ENCODE measurements around the gene ADRB1.
A peak's percentile ranks its signal among the peaks of the same experiment; 100 is the strongest.

Gene ADRB1

GRCh38 chr10:114044247-114045135 is 825 bp downstream of the ADRB1 start:
- Mint-ChIP-seq H3K4me1 (peaks cover 4% of the 10 kb centered on the region), H3K27ac (no peak overlapping the region), H3K27me3 (ENCODE audit: low read depth) (peaks cover 96% of the 10 kb centered on the region), H3K9me3 (peaks cover 4% of the 10 kb centered on the region), H3K36me3 (ENCODE audit: low read depth) (no peaks in the 10 kb centered on the region), H3K4me3 (peak overlapping the region; percentile 78 to 82 (median 81))
- TF ChIP-seq CTCF (IDR thresholded peaks at IDR 0.05; ENCODE audit: unreplicated experiment in 3 of 3) = no peak

- Mint-ChIP-seq H3K9me3 (peaks cover 2% of the 10 kb centered on the region), H3K27ac (no peak overlapping the region), H3K36me3 (ENCODE audit: low read depth) (no peaks in the 10 kb centered on the region), H3K4me1 (peaks cover 4% of the 10 kb centered on the region), H3K27me3 (ENCODE audit: low read depth) (peaks cover 96% of the 10 kb centered on the region), H3K4me3 (peak overlapping the region; percentile 61 to 79 (median 69))
- TF ChIP-seq CTCF (IDR thresholded peaks at IDR 0.05; ENCODE audit: unreplicated experiment in 3 of 3) = no peak
Measured at GRCh38 chr10:114045136-114046086, 1.7 kb downstream of the ADRB1 start.

GRCh38 chr10:114046087-114046458 is 2.4 kb downstream of the ADRB1 start:
- TF ChIP-seq CTCF (IDR thresholded peaks at IDR 0.05; ENCODE audit: unreplicated experiment in 3 of 3) = no peak
- Mint-ChIP-seq H3K4me3 (peak overlapping the region; percentile 47 to 66 (median 49)), H3K27ac (no peak overlapping the region), H3K27me3 (ENCODE audit: low read depth) (peaks cover 96% of the 10 kb centered on the region), H3K9me3 (peaks cover 2% of the 10 kb centered on the region), H3K4me1 (peaks cover 4% of the 10 kb centered on the region), H3K36me3 (ENCODE audit: low read depth) (no peaks in the 10 kb centered on the region)

- peaks cover 4% of the 10 kb centered on the region for H3K4me1 Mint-ChIP-seq
- H3K36me3 Mint-ChIP-seq (ENCODE audit: low read depth) = no peaks in the 10 kb centered on the region
- no peak for TF ChIP-seq CTCF (IDR thresholded peaks at IDR 0.05; ENCODE audit: unreplicated experiment in 3 of 3)
- no peak overlapping the region for H3K4me3 Mint-ChIP-seq
- no peak overlapping the region for H3K27ac Mint-ChIP-seq
- H3K27me3 Mint-ChIP-seq (ENCODE audit: low read depth) = peaks cover 95% of the 10 kb centered on the region
- no peaks in the 10 kb centered on the region for H3K9me3 Mint-ChIP-seq
Measured at GRCh38 chr10:114048472-114048871, 4.8 kb downstream of the ADRB1 start.

GRCh38 chr10:114051714-114052113 is 8.0 kb downstream of the ADRB1 start:
- H3K4me1 Mint-ChIP-seq = no peaks in the 10 kb centered on the region
- no peak for TF ChIP-seq CTCF (IDR thresholded peaks at IDR 0.05; ENCODE audit: unreplicated experiment in 3 of 3)
- no peaks in the 10 kb centered on the region for H3K36me3 Mint-ChIP-seq (ENCODE audit: low read depth)
- H3K4me3 Mint-ChIP-seq = no peak overlapping the region
- no peaks in the 10 kb centered on the region for H3K9me3 Mint-ChIP-seq
- H3K27ac Mint-ChIP-seq = no peak overlapping the region
- H3K27me3 Mint-ChIP-seq (ENCODE audit: low read depth) = peaks cover 76% of the 10 kb centered on the region
